ENCODE measurements around the gene CAMK2A.

The CAMK2A gene

DNA sequence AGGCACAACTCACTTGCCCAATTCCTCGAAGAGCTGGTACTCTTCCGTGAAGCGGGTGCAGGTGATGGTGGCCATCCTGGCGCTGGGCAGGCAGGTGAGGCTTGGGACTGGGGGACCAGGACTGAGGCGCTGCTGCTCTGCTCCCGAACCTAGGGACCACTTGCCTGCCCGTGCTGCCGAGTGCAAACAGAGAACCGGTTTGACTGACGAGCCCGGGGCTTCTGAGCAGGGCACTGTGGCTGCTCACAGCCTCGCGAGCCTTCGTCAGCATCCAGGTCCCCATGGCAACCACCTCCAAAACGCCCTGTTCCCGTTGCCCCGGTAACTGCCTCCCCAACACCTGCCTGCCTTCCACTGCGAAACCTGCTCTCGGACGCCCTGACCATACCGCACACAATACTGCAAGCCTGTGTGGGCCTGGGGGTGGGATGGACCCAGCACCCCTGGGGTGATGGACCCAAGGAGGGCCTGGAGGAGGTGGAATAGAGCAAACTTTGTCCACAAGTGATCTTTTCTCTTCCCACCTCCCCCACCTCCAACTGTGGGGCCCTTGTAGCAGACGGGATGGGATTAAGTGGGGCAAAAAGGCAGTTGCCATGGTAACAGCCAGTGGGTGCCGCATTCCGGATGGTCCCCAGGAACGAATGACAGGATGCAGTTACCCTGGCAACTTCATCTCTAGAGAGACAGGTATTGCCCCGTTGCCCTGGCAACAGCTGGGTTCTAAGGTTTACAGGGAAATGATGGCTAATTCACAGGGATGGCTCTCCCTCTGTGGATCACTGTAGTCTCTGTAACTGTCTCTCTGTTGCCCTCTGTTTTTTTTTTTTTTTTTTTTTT, at the start of gene CAMK2A:
TSS of gene CAMK2A (minus strand) at position 223 of the 840 bp plus-strand sequence. CDS start at position 75, 148 bp downstream.
- DNase-seq (ENCODE audit: low spot score), result no peak
- TF ChIP-seq, protein P1, sequence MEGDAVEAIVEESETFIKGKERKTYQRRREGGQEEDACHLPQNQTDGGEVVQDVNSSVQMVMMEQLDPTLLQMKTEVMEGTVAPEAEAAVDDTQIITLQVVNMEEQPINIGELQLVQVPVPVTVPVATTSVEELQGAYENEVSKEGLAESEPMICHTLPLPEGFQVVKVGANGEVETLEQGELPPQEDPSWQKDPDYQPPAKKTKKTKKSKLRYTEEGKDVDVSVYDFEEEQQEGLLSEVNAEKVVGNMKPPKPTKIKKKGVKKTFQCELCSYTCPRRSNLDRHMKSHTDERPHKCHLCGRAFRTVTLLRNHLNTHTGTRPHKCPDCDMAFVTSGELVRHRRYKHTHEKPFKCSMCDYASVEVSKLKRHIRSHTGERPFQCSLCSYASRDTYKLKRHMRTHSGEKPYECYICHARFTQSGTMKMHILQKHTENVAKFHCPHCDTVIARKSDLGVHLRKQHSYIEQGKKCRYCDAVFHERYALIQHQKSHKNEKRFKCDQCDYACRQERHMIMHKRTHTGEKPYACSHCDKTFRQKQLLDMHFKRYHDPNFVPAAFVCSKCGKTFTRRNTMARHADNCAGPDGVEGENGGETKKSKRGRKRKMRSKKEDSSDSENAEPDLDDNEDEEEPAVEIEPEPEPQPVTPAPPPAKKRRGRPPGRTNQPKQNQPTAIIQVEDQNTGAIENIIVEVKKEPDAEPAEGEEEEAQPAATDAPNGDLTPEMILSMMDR (IDR thresholded peaks at IDR 0.05; ENCODE audit: extremely low read depth, missing control alignments), result no peak

DNA sequence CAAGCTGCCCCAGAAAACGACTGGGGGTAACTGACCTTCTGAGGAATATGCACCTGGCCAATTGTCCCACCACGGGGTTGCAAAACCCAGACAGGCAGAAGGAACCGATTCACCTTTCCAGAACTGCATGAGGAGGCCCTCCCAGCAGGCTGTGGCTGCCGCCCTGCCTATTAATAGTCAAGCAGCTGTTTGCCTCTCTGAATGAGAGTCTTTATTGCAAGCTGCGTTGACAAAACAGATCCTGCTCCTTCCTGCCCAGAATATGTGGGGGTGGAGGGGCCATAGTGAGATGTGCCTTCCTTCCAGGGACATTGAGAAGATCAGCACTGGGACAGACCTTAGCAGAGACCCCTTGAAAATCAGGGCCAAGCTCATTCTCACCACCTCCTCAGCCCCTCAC, 49.6 kb upstream of the CAMK2A start:
- no peak for DNase-seq (ENCODE audit: low spot score)
- TF ChIP-seq, protein P1 (IDR thresholded peaks at IDR 0.05; ENCODE audit: extremely low read depth, missing control alignments), result no peak

DNA sequence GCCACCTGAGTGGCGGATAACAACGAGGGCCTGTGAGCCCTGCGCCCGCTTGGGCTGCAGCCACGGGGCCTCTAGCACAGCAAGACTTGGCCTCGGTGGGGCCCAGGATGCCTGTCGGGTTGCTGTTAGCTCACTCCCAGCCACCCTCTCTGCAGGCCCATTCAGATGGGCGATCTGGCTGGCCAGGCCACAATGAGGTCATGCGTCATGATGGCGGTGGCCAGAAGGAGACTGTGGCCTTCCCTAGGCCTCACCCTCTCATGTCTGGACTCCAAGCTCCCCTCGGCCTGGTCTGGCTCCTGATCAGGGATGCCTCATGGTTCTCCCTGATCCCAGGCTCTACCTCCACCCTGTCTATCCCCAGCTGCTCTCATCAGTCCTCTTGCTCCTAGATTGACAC, 49.0 kb upstream of the CAMK2A start:
- no peak for DNase-seq (ENCODE audit: low spot score)
- TF ChIP-seq, protein P1 (IDR thresholded peaks at IDR 0.05; ENCODE audit: extremely low read depth, missing control alignments), result no peak

DNA sequence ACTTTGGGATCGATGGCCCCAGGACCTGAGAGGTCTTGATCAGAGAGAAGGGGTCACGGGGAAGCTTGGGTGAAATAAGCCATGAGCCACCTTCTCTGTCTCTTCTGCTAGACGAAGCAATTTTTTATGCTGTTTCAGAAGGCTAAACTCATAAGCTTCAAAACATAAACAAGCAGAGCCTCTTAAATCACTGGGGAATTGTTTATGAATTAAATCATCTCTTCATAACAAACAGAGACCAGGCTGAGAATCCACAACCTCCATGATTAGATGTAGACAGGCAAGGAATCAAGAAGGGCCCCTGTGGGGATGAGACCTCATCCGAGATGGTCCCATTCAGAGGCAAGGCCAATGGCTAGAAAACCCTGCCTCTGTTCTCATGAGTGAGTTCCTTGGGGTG, 46.2 kb upstream of the CAMK2A start:
- DNase-seq (ENCODE audit: low spot score), result no peak
- TF ChIP-seq, protein P1 (IDR thresholded peaks at IDR 0.05; ENCODE audit: extremely low read depth, missing control alignments), result no peak

DNA sequence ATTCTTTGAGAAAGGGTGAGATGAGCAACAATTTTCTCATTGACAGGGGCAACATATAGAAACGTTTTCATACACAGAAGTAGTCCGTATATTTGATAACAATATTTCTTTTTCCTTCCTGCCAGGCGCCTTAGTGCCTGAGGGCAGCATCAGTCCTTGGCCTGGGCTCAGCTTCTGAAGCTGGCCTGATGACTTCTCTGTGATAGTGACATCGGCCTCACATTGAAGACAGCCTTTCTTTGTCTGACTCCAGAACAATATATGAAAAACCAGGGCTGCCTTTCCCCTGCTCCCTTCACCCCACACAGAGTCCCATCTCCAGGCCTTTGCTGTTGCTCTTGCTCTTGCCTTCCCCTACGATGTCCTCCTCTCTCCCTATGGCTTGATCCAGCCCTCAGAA, 43.8 kb upstream of the CAMK2A start:
- DNase-seq (ENCODE audit: low spot score), result no peak
- TF ChIP-seq, protein P1 (IDR thresholded peaks at IDR 0.05; ENCODE audit: extremely low read depth, missing control alignments), result no peak

DNA sequence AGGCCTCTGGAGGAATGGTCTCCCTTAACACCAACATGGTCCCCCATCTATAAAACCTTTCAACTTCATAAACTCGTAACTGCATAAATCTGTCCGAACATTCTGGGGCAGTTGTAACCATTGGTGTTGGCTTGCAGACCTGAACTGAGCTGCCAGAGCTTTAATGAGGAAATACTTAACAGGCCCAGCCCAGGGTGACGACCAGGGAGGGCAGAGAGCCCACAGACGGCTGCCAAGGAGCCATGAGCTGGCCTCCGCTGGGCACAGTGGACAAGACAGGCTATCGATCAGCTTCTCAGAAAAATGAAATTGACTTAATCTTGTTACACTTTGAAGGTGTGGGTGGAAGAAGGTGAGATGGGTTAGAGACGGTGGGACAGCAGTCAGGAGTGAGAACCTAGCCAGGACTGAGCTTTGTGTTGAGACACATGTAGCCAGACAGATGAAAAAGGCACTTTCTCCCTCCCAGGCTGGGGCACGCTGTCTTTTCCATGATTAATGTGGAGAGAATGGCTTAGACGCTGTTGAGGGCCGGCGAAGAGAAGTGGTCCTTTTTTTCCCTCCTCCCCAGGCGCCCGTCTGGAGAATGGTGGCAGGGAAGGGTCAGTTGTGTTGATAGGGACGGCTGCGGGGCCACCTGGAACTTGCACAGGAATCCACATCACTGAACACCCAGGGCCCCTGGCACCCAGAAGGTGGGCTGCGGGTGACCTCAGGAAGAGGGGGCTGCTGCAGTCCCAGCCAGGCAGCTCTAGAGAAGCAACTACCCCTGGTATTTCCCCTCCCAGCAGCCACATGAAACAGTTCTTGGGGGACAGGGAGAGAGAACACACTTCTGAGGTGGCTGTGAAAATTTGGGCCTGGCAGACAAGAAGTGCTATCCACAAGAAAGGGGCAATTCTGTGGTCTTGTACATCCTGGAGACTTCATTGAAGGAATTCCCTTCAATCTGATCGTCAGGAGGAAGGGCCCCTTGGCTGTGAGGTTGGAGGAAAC, 40.6 kb upstream of the CAMK2A start:
- TF ChIP-seq, protein P1 (IDR thresholded peaks at IDR 0.05; ENCODE audit: extremely low read depth, missing control alignments), result no peak

DNA sequence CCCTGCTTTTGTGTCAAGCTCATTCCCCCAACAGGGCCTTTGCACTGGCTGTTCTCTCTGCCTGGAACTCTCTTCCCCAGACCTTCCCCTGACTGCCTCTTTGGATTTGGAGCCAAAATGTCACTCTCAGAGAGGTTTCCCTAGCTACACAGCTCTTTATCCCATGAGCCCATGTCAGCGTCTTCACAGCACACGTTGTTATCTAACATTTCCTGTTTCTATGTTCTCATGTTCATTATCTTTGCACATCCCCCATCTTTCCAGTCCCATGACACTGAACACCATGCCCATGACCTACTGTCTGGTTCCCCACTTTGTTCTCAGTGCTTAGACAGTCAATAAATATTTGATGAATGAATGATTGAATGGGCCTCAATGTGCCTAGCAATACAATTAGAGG, 39.5 kb upstream of the CAMK2A start:
- no peak for DNase-seq (ENCODE audit: low spot score)
- TF ChIP-seq, protein P1 (IDR thresholded peaks at IDR 0.05; ENCODE audit: extremely low read depth, missing control alignments), result no peak

More for the DNA sequence above, 40.6 kb upstream of the CAMK2A start:
- DNase-seq (ENCODE audit: low spot score), result no peak

Data from GM20000 (cell line).